A673 (cell line): Measurements from ENCODE around the gene NTN1.

Experiments
- CTCF ChIP-seq: fragments of 300-800, 200-600 bp; sonication (generic); conservative IDR thresholded peaks from 2 replicates; pipeline ENCODE4 v1.5.1; 2017; ENCODE audit warnings: low read depth, mild to moderate bottlenecking, antibody characterized with exemption, low read length, moderate library complexity, mixed read lengths
- EZH2 ChIP-seq: fragments of 200-600 bp; sonication (generic); IDR thresholded peaks from 2 replicates; pipeline ENCODE4 v1.6.1; 2017; ENCODE audit warnings: borderline replicate concordance, low read depth, mild to moderate bottlenecking, mixed read lengths, antibody characterized with exemption, low read length; ENCODE audit not compliant: poor library complexity, severe bottlenecking

- no peak for TF ChIP-seq CTCF
- TF ChIP-seq EZH2 = no peak
Measured at GRCh38 chr17:9028202-9028987, 7.1 kb downstream of the NTN1 start.
